NK-92 (cell line): ENCODE data around the gene LMNA.

Experiments
- DNase-seq: peaks from one replicate; lab custom pipeline; 2025; ENCODE audit not compliant: unreplicated experiment; lab: John Stamatoyannopoulos, UW

The LMNA gene

GRCh38 chr1:156081917-156082308 is 32.6 kb upstream of the LMNA start:
- no peak for DNase-seq

- no peak for DNase-seq
Measured at GRCh38 chr1:156082309-156083091, 32.0 kb upstream of the LMNA start, which contains the start of gene MEX3A. MEX3A (minus strand) TSS chr1:156082465; CDS start chr1:156081998, 467 bp downstream.

- no peak for DNase-seq
Measured at GRCh38 chr1:156083800-156084790, 30.4 kb upstream of the LMNA start.

- no peak for DNase-seq
Measured at GRCh38 chr1:156086256-156086662, 28.3 kb upstream of the LMNA start.

- no peak for DNase-seq
Measured at GRCh38 chr1:156089704-156090103, 24.8 kb upstream of the LMNA start.

- DNase-seq = no peak
Measured at GRCh38 chr1:156090138-156090839, 24.2 kb upstream of the LMNA start.

GRCh38 chr1:156090840-156091188 is 23.7 kb upstream of the LMNA start:
- DNase-seq = no peak

- no peak for DNase-seq
Measured at GRCh38 chr1:156091610-156092009, 22.9 kb upstream of the LMNA start.

- no peak for DNase-seq
Measured at GRCh38 chr1:156095906-156096508, 18.5 kb upstream of the LMNA start.

- DNase-seq = peak; percentile 17
Measured at GRCh38 chr1:156096640-156097391, 17.7 kb upstream of the LMNA start.

- no peak for DNase-seq
Measured at GRCh38 chr1:156097499-156098178, 16.9 kb upstream of the LMNA start.

- DNase-seq = no peak
Measured at GRCh38 chr1:156098784-156099183, 15.7 kb upstream of the LMNA start.

GRCh38 chr1:156099282-156099681 is 15.2 kb upstream of the LMNA start:
- no peak for DNase-seq

- no peak for DNase-seq
Measured at GRCh38 chr1:156100205-156100995, 14.1 kb upstream of the LMNA start.

- no peak for DNase-seq
Measured at GRCh38 chr1:156101880-156102279, 12.6 kb upstream of the LMNA start.

- DNase-seq = no peak
Measured at GRCh38 chr1:156102633-156103511, 11.6 kb upstream of the LMNA start.

GRCh38 chr1:156103521-156103947 is 11.0 kb upstream of the LMNA start:
- no peak for DNase-seq
